ENCODE data around the gene CARD10.

CARD10 gene

GRCh38 chr22:37449331-37450001 lies 69.7 kb downstream of the CARD10 start:
- DNase-seq (ENCODE audit: low read depth): peak; percentile 40
- TF ChIP-seq POLR2A (IDR thresholded peaks at IDR 0.05; ENCODE audit: extremely low read depth, insufficient read length) (no peak), CTCF (IDR thresholded peaks at IDR 0.05; ENCODE audit: low read depth, low read length) (no peak), MYC (IDR thresholded peaks at IDR 0.05; ENCODE audit: low read depth, low read length) (no peak), MAX (IDR thresholded peaks at IDR 0.05; ENCODE audit: low read depth, low read length) (no peak)

GRCh38 chr22:37448516-37449127 lies 70.6 kb downstream of the CARD10 start:
- H3K4me3 ChIP-seq (ENCODE audit: low read depth, low read length): no peak overlapping the region
- DNase-seq (ENCODE audit: low read depth): no peak
- TF ChIP-seq MAX (IDR thresholded peaks at IDR 0.05; ENCODE audit: low read depth, low read length) (no peak), POLR2A (IDR thresholded peaks at IDR 0.05; ENCODE audit: extremely low read depth, insufficient read length) (no peak)

More at GRCh38 chr22:37449331-37450001, 69.7 kb downstream of the CARD10 start:
- no peak overlapping the region for H3K4me3 ChIP-seq (ENCODE audit: low read depth, low read length)

- no peak overlapping the region for H3K4me3 ChIP-seq (ENCODE audit: low read depth, low read length)
- DNase-seq (ENCODE audit: low read depth): no peak
- no peak for TF ChIP-seq CTCF (IDR thresholded peaks at IDR 0.05; ENCODE audit: low read depth, low read length)
- TF ChIP-seq MYC (IDR thresholded peaks at IDR 0.05; ENCODE audit: low read depth, low read length): no peak
- no peak for TF ChIP-seq POLR2A (IDR thresholded peaks at IDR 0.05; ENCODE audit: extremely low read depth, insufficient read length)
- no peak for TF ChIP-seq MAX (IDR thresholded peaks at IDR 0.05; ENCODE audit: low read depth, low read length)
Observed at GRCh38 chr22:37445501-37445900, 73.7 kb downstream of the CARD10 start.

GRCh38 chr22:37443977-37444376 lies 75.2 kb downstream of the CARD10 start:
- no peak for TF ChIP-seq POLR2A (IDR thresholded peaks at IDR 0.05; ENCODE audit: extremely low read depth, insufficient read length)
- no peak for TF ChIP-seq CTCF (IDR thresholded peaks at IDR 0.05; ENCODE audit: low read depth, low read length)
- TF ChIP-seq MYC (IDR thresholded peaks at IDR 0.05; ENCODE audit: low read depth, low read length): no peak
- no peak for TF ChIP-seq MAX (IDR thresholded peaks at IDR 0.05; ENCODE audit: low read depth, low read length)
- no peak for DNase-seq (ENCODE audit: low read depth)
- no peak overlapping the region for H3K4me3 ChIP-seq (ENCODE audit: low read depth, low read length)

- TF ChIP-seq MAX (IDR thresholded peaks at IDR 0.05; ENCODE audit: low read depth, low read length): no peak
- no peak for TF ChIP-seq CTCF (IDR thresholded peaks at IDR 0.05; ENCODE audit: low read depth, low read length)
- TF ChIP-seq MYC (IDR thresholded peaks at IDR 0.05; ENCODE audit: low read depth, low read length): no peak
- no peak for TF ChIP-seq POLR2A (IDR thresholded peaks at IDR 0.05; ENCODE audit: extremely low read depth, insufficient read length)
- no peak overlapping the region for H3K4me3 ChIP-seq (ENCODE audit: low read depth, low read length)
- no peak for DNase-seq (ENCODE audit: low read depth)
Observed at GRCh38 chr22:37443086-37443485, 76.1 kb downstream of the CARD10 start.

- DNase-seq (ENCODE audit: low read depth): peak; percentile 49
- TF ChIP-seq CTCF (IDR thresholded peaks at IDR 0.05; ENCODE audit: low read depth, low read length) (no peak), POLR2A (IDR thresholded peaks at IDR 0.05; ENCODE audit: extremely low read depth, insufficient read length) (no peak), MAX (IDR thresholded peaks at IDR 0.05; ENCODE audit: low read depth, low read length) (no peak), MYC (IDR thresholded peaks at IDR 0.05; ENCODE audit: low read depth, low read length) (no peak)
- no peak overlapping the region for H3K4me3 ChIP-seq (ENCODE audit: low read depth, low read length)
Observed at GRCh38 chr22:37442537-37442936, 76.7 kb downstream of the CARD10 start.
